Measurements from ENCODE around the gene CCR3. TPM values are rescaled to one million over a fixed set of nuclear protein-coding genes. Genes with fewer than 3 reads are reported as not detected.

CCR3 gene
- total RNA-seq, 2 donors from 2014 or later = not detected

DNA sequence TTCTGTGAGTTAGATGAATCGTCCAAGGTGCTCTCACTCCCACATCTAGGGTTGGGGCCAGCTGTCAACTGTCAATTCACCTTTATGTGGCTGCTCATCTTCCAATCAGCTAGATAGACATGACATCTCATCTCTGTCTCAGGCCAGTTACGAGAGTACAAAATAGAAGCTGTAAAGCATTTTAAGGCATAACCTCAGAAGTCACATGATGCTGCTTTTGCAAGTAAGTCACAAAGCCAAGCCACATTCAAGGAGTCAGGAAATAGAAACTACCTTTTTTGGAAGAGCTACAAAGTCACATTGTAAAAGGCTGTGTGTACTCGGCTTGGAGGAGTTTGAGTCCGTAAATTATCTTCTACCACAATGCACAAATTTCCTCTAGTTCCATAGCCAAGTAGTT, 29.1 kb upstream of the CCR3 start:
- ATAC-seq (peak; percentile 47 to 78), DNase-seq (ENCODE audit: low spot score in 2 of 2) (no peak)
- H3K27ac Mint-ChIP-seq = no peak overlapping the region
- no peaks in the 10 kb centered on the region for H3K9me3 Mint-ChIP-seq
- no peaks in the 10 kb centered on the region for H3K36me3 Mint-ChIP-seq

GRCh38 chr3:46214751-46215352, 27.4 kb upstream of the CCR3 start:
- DNase-seq (ENCODE audit: low spot score in 2 of 2) = no peak
- Mint-ChIP-seq H3K36me3 (no peaks in the 10 kb centered on the region), H3K9me3 (no peaks in the 10 kb centered on the region), H3K27ac (no peak overlapping the region)
- ATAC-seq = no peak

DNA sequence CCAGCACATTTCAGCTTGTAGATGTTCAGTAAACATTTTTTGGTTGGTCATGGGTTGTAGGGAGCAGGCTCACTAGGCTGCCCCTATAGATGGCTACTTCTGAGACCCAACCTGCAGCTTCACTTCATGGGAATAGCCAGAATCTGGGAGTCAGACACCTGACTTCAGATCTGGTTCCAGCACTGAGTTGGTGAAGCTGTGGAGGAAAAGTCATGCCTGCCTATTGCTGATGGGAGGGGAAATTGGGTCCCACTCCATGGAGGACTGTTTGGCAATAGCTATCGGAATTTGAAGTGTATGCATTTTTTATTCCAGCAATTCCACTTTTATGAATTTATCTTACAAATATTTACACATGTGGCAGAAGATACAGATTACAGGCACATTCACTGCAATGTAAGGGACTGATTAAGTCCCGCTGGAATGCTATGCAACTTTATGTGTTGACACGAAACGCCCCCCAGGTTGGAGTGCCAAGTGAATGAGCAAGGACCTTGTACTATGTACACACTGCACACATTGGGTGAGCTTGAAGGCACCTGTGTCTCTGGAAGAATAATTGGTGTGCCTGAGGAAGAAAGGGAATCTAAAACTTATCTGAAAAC, 26.3 kb upstream of the CCR3 start:
- Mint-ChIP-seq H3K9me3 (no peaks in the 10 kb centered on the region), H3K27ac (no peak overlapping the region), H3K36me3 (no peaks in the 10 kb centered on the region)
- DNase-seq (ENCODE audit: low spot score in 2 of 2) = no peak
- no peak for ATAC-seq

DNA sequence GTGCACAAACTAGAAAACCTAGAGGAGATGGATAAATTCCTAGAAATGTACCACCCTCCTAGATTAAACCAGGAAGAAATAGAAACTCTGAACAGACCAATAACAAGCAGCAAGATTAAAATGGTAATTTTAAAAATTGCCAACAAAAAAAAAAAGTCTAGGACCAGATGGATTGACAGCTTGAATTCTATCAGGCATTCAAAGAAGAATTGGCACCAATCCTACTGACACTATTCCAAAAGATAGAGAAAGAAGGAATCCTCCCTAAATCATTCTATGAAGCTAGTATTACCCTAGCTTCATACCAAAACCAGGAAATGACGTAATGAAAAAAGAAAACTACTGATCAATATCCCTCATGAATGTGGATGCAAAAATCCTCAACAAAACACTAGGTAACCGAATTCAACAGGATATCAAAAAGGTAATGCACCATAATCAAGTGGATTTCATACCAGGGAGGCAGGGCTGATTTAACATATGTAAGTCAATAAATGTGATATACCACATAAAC, 24.0 kb upstream of the CCR3 start:
- Mint-ChIP-seq H3K36me3 (no peaks in the 10 kb centered on the region), H3K9me3 (no peaks in the 10 kb centered on the region), H3K27ac (no peak overlapping the region)
- DNase-seq (ENCODE audit: low spot score in 2 of 2) (no peak), ATAC-seq (no peak)

DNA sequence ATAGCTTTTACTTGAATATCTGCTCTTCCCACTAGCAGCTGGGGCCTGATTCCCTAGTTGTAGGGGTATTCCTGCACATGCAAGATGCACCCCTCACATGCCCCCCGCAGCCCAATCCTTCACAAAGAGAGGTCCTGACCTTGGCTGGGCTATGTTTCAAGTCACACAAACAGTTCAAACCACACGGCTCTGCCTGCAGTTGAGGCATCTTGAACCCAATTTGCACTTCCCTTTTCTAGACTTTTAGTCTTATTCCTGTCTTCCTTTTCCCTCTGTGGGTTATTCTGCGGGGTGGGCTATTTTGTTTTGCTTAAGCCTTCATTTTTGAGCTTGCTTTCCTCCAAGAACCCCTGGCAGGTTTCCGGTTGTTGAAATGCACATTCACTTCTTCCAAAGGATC, 20.9 kb upstream of the CCR3 start:
- DNase-seq (ENCODE audit: low spot score in 2 of 2) (no peak), ATAC-seq (no peak)
- H3K27ac Mint-ChIP-seq = no peak overlapping the region
- H3K36me3 Mint-ChIP-seq = no peaks in the 10 kb centered on the region
- H3K9me3 Mint-ChIP-seq = peaks cover 0 to 3% of the 10 kb centered on the region in 2 donors

- no peak for ATAC-seq
- no peak overlapping the region for H3K27ac Mint-ChIP-seq
- H3K9me3 Mint-ChIP-seq = peaks cover 0 to 6% of the 10 kb centered on the region in 2 donors
- H3K36me3 Mint-ChIP-seq = no peaks in the 10 kb centered on the region
- DNase-seq (ENCODE audit: low spot score in 2 of 2) = no peak
These were observed 20.3 kb upstream of the CCR3 start for GRCh38 chr3:46221938-46222337.

GRCh38 chr3:46222435-46223161, 19.7 kb upstream of the CCR3 start:
- DNase-seq (ENCODE audit: low spot score in 2 of 2) (no peak), ATAC-seq (no peak)
- Mint-ChIP-seq H3K27ac (no peak overlapping the region), H3K9me3 (peaks cover 0 to 10% of the 10 kb centered on the region in 2 donors), H3K36me3 (no peaks in the 10 kb centered on the region)

GRCh38 chr3:46228260-46229242, 13.7 kb upstream of the CCR3 start:
- DNase-seq (ENCODE audit: low spot score in 2 of 2) (no peak), ATAC-seq (no peak)
- H3K27ac Mint-ChIP-seq = no peak overlapping the region
- no peaks in the 10 kb centered on the region for H3K36me3 Mint-ChIP-seq
- H3K9me3 Mint-ChIP-seq = peaks cover 0 to 10% of the 10 kb centered on the region in 2 donors

- DNase-seq (ENCODE audit: low spot score in 2 of 2) (no peak), ATAC-seq (no peak)
- Mint-ChIP-seq H3K36me3 (no peaks in the 10 kb centered on the region), H3K9me3 (peaks cover 0 to 8% of the 10 kb centered on the region in 2 donors), H3K27ac (no peak overlapping the region)
These were observed 10.9 kb upstream of the CCR3 start for GRCh38 chr3:46231323-46231722.

DNA sequence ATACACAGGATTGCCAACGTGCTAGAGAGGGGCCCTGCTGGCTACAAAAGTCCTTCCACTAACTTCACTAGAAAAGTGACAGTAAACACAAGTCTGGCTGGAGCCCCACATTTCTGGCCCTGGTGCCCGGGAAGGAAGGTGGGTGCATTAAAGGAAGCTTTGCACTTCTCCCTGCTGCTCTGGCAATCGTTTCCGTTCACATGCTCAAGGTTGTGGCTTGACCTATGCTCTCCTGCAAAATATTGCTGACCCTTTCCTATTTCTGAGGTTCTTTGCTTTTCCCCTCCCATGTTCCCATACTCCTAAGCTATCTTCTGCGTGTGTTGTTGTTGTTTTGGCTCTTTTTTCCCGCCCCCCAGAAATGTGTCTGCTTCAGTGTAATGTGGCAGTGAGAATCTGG, 9.1 kb upstream of the CCR3 start:
- H3K9me3 Mint-ChIP-seq = peaks cover 0 to under 1% of the 10 kb centered on the region in 2 donors
- no peaks in the 10 kb centered on the region for H3K36me3 Mint-ChIP-seq
- no peak overlapping the region for H3K27ac Mint-ChIP-seq
- DNase-seq (ENCODE audit: low spot score in 2 of 2) (no peak), ATAC-seq (no peak)

DNA sequence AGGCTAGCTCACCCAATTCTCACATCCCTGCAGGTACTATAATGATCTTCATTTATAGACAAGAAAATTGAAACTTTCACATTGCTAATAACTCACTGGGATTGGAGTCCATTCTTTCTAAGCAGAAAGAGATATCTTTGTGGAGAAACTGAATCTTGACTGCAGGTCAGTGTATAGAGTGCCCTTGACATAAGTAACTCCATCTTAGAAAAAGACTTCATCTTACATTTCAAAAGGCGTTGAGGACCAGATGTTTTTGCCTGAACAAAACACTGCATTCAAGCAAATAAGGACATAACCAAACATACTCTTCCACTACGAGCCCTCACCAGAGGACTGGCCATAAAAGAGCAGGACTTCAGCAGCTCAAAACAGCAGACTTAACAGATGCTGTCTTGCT, 6.8 kb upstream of the CCR3 start:
- Mint-ChIP-seq H3K36me3 (no peaks in the 10 kb centered on the region), H3K27ac (no peak overlapping the region), H3K9me3 (peaks cover 0 to 6% of the 10 kb centered on the region in 2 donors)
- DNase-seq (ENCODE audit: low spot score in 2 of 2) (no peak), ATAC-seq (no peak)

- no peak overlapping the region for H3K27ac Mint-ChIP-seq
These were observed 5.8 kb upstream of the CCR3 start for GRCh38 chr3:46236294-46237054.

DNA sequence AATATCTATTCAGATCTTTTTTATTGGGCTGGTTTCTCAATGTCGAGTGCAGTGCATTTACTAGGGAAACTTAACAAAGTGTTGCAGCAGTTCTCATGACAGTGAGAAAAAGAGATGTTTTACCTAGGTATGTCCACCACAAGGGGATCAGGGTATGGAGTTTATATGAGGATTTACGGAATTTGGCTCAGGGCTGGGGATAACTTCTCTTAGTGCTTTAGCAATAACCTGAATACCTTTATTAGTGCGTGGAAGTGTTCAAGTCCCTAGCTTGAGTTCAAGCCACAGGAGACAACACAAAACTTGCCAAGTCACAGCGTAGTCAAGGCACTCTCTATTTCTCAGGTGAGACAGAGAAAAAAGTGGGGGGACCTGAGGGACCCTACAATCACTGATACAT, 3.9 kb upstream of the CCR3 start:
- H3K36me3 Mint-ChIP-seq = no peaks in the 10 kb centered on the region
- peaks cover 0 to 6% of the 10 kb centered on the region in 2 donors for H3K9me3 Mint-ChIP-seq
- no peak overlapping the region for H3K27ac Mint-ChIP-seq
- DNase-seq (ENCODE audit: low spot score in 2 of 2) = no peak
- ATAC-seq = no peak

More at GRCh38 chr3:46236294-46237054, 5.8 kb upstream of the CCR3 start:
- Mint-ChIP-seq H3K9me3 (peaks cover 0 to 6% of the 10 kb centered on the region in 2 donors), H3K36me3 (no peaks in the 10 kb centered on the region)
- ATAC-seq (no peak), DNase-seq (ENCODE audit: low spot score in 2 of 2) (no peak)

DNA sequence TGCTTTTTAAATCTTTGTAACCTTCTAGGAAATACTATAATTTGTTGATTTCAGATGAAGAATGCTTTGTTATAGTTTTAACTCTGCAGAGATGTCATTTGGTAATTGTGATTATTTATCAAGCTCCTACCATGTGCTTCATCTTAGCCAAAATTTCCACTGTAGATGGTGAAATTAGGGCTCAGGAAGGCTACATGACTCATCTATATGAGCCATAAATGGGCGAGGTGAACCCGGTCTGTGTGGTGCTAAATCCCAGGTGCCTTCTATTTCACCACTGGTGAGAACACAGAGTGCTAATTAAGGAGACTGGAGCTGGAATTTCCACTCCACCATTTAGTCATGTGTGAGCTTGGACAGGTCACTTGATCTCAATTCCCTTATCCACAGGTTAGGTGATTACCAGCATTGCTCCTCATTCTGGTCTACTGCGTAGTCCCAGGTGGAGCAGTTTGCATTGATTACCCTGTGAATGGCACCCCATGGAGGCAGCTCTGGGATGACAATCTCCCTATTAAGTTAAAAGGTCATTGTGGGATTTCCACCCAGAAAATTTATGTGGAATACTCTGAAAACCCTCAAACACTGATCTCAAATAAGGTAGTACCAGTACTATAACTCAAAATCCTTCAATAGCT, 2.8 kb upstream of the CCR3 start:
- DNase-seq (ENCODE audit: low spot score in 2 of 2) (no peak), ATAC-seq (no peak)
- Mint-ChIP-seq H3K36me3 (no peaks in the 10 kb centered on the region), H3K9me3 (peaks cover 0 to 6% of the 10 kb centered on the region in 2 donors), H3K27ac (no peak overlapping the region)

- no peak overlapping the region for H3K27ac Mint-ChIP-seq
- DNase-seq (ENCODE audit: low spot score in 2 of 2) = no peak
- H3K36me3 Mint-ChIP-seq = no peaks in the 10 kb centered on the region
- peaks cover 0 to 6% of the 10 kb centered on the region in 2 donors for H3K9me3 Mint-ChIP-seq
- ATAC-seq = no peak
These were observed 2.3 kb upstream of the CCR3 start for GRCh38 chr3:46239952-46240351.

All from activated naive CD4-positive, alpha-beta T cell treated with anti-CD3 and anti-CD28 coated beads, Interleukin-2, amount 50 U/mL, for 72 hours (primary cell).